Smooth muscle cell (in vitro differentiated cells): ENCODE measurements around the gene ITPRIPL2. TPM values are rescaled to one million over a fixed set of nuclear protein-coding genes. Genes with fewer than 3 reads are reported as not detected.

Experiments used
- DNase-seq: peaks from one replicate; lab custom pipeline; 2025; ENCODE audit not compliant: unreplicated experiment; lab: John Stamatoyannopoulos, UW
- H2AFZ ChIP-seq: fragments of 200-600 bp; sonication (generic); 2 replicates; pipeline ENCODE4 v1.6.0; 2016; ENCODE audit warnings: antibody characterized with exemption, low read depth, mild to moderate bottlenecking
- H3F3A ChIP-seq: fragments of 200-600 bp; sonication (generic); 2 replicates; pipeline ENCODE4 v1.6.0; 2017; ENCODE audit warnings: antibody characterized with exemption, low read depth
- H3K27ac ChIP-seq: fragments of 200-600 bp; sonication (generic); 2 replicates; pipeline ENCODE4 v1.5.1; 2016; ENCODE audit warnings: low read depth, mild to moderate bottlenecking
- H3K27me3 ChIP-seq: fragments of 200-600 bp; sonication (generic); 2 replicates; pipeline ENCODE4 v1.6.1; 2016; ENCODE audit warnings: low read depth, mild to moderate bottlenecking
- H3K36me3 ChIP-seq: fragments of 200-600 bp; sonication (generic); 2 replicates; pipeline ENCODE4 v1.5.1; 2016; ENCODE audit warnings: low read depth
- H3K4me1 ChIP-seq: fragments of 200-600 bp; sonication (generic); 2 replicates; pipeline ENCODE4 v1.5.1; 2016; ENCODE audit warnings: low read depth
- H3K4me2 ChIP-seq: fragments of 200-600 bp; sonication (generic); 2 replicates; pipeline ENCODE4 v1.6.0; 2016; ENCODE audit warnings: mild to moderate bottlenecking
- H3K4me3 ChIP-seq: fragments of 200-600 bp; sonication (generic); 2 replicates; pipeline ENCODE4 v1.5.1; 2016; ENCODE audit warnings: mild to moderate bottlenecking
- H3K79me2 ChIP-seq: fragments of 200-600 bp; sonication (generic); 2 replicates; pipeline ENCODE4 v1.6.0; 2016; ENCODE audit warnings: low read depth, mild to moderate bottlenecking
- H3K9ac ChIP-seq: fragments of 200-600 bp; sonication (generic); 2 replicates; pipeline ENCODE4 v1.6.0; 2016; ENCODE audit warnings: low read depth
- H3K9me3 ChIP-seq: fragments of 200-600 bp; sonication (generic); replicated peaks from 2 replicates; pipeline ENCODE4 v1.5.1; 2016; ENCODE audit warnings: low read depth
- H4K20me1 ChIP-seq: fragments of 200-600 bp; sonication (generic); 2 replicates; pipeline ENCODE4 v1.6.0; 2016; ENCODE audit warnings: low read depth
- CTCF ChIP-seq: fragments of 200-600 bp; sonication (generic); IDR thresholded peaks from 2 replicates; pipeline ENCODE4 v1.5.1; 2017; ENCODE audit warnings: borderline replicate concordance, mild to moderate bottlenecking, antibody characterized with exemption; ENCODE audit not compliant: insufficient read depth, poor library complexity, severe bottlenecking
- WGBS: methylation state at CpG from one replicate; pipeline ENCODE4 v1.1.7; 2016; ENCODE audit warnings: low lambda C conversion rate; 5-methylcytosine and 5-hydroxymethylcytosine counted together
- polyA plus RNA-seq: library from polyadenylated mRNA; unstranded; fragments of >200 nt; fragmentation: Nextera tagmentation; extraction: Ambion mirVana; gene quantifications from 2 replicates; pipeline ENCODE4 v1.2.1, GENCODE V29; 2016
- total RNA-seq: library from RNA; depleted of rRNA; stranded (reverse); fragments of >200 nt; gene quantifications from 2 replicates; pipeline ENCODE4 v1.2.3, GENCODE V29; 2014

The ITPRIPL2 gene
- total and polyA plus RNA-seq, 2 experiments from 2014 or later: 16.4 to 26.4 TPM

- WGBS: 84% methylated on average over 4 of the region's 4 CpGs
- H3K36me3 ChIP-seq: no peaks in the 10 kb centered on the region
- no peaks in the 10 kb centered on the region for H3K9me3 ChIP-seq
- no peaks in the 10 kb centered on the region for H3F3A ChIP-seq
- peaks cover 4% of the 10 kb centered on the region for H3K27me3 ChIP-seq
- H4K20me1 ChIP-seq: no peaks in the 10 kb centered on the region
- DNase-seq: no peak
- TF ChIP-seq CTCF: no peak
- H3K27ac ChIP-seq: no peak overlapping the region
- no peak overlapping the region for H3K4me3 ChIP-seq
- H3K4me2 ChIP-seq: no peak overlapping the region
- no peak overlapping the region for H3K9ac ChIP-seq
- H2AFZ ChIP-seq: no peak overlapping the region
- H3K79me2 ChIP-seq: no peaks in the 10 kb centered on the region
- H3K4me1 ChIP-seq: no peaks in the 10 kb centered on the region
These were observed 48.3 kb downstream of the ITPRIPL2 start for GRCh38 chr16:19162085-19162484.

- WGBS: 94% methylated on average over 1 of the region's 1 CpG
- H4K20me1 ChIP-seq: no peaks in the 10 kb centered on the region
These were observed 49.5 kb downstream of the ITPRIPL2 start for GRCh38 chr16:19163215-19163614.

GRCh38 chr16:19164285-19164684, 50.5 kb downstream of the ITPRIPL2 start:
- Histone ChIP-seq H3K36me3 (no peaks in the 10 kb centered on the region), H4K20me1 (no peaks in the 10 kb centered on the region), H3K27ac (no peak overlapping the region), H3K4me2 (no peak overlapping the region), H3K4me3 (no peak overlapping the region), H3K4me1 (peaks cover 8% of the 10 kb centered on the region), H3K9me3 (no peaks in the 10 kb centered on the region), H2AFZ (no peak overlapping the region), H3F3A (no peaks in the 10 kb centered on the region), H3K27me3 (no peaks in the 10 kb centered on the region), H3K79me2 (no peaks in the 10 kb centered on the region), H3K9ac (no peak overlapping the region)
- WGBS: 86% methylated on average over 4 of the region's 4 CpGs
- no peak for TF ChIP-seq CTCF
- DNase-seq: no peak

More at GRCh38 chr16:19163215-19163614, 49.5 kb downstream of the ITPRIPL2 start:
- TF ChIP-seq CTCF: no peak
- Histone ChIP-seq H3K79me2 (no peaks in the 10 kb centered on the region), H3F3A (no peaks in the 10 kb centered on the region), H3K9me3 (no peaks in the 10 kb centered on the region), H3K4me2 (no peak overlapping the region), H3K27me3 (peaks cover 4% of the 10 kb centered on the region), H3K9ac (no peak overlapping the region), H3K4me1 (no peaks in the 10 kb centered on the region), H3K27ac (no peak overlapping the region), H2AFZ (no peak overlapping the region), H3K36me3 (no peaks in the 10 kb centered on the region), H3K4me3 (no peak overlapping the region)
- DNase-seq: no peak

GRCh38 chr16:19165101-19165500, 51.3 kb downstream of the ITPRIPL2 start:
- Histone ChIP-seq H3K4me2 (no peak overlapping the region), H3F3A (no peaks in the 10 kb centered on the region), H3K27me3 (no peaks in the 10 kb centered on the region), H3K9me3 (no peaks in the 10 kb centered on the region), H4K20me1 (no peaks in the 10 kb centered on the region), H3K79me2 (no peaks in the 10 kb centered on the region), H3K27ac (no peak overlapping the region), H3K4me3 (no peak overlapping the region), H3K9ac (no peak overlapping the region), H2AFZ (no peak overlapping the region), H3K36me3 (no peaks in the 10 kb centered on the region), H3K4me1 (peaks cover 8% of the 10 kb centered on the region)
- 47% methylated on average over 5 of the region's 5 CpGs for WGBS
- no peak for DNase-seq
- no peak for TF ChIP-seq CTCF
